ENCODE measurements around the gene FIGN.

GRCh38 chr2:163553601-163554000 lies 182.2 kb downstream of the FIGN start:
- TF ChIP-seq POLR2A (IDR thresholded peaks at IDR 0.05) (no peak), CTCF (IDR thresholded peaks at IDR 0.05) (no peak)

Measured in breast epithelium (tissue), 3 donors.